HL-60 (cell line): ENCODE data around the gene CAMK2D.

Source experiments
- CTCF ChIP-seq: IDR thresholded peaks from one replicate; pipeline ENCODE4 v1.5.1; 2011; ENCODE audit warnings: low read length, control low read depth, inconsistent platforms; ENCODE audit not compliant: insufficient read depth
- GABPA ChIP-seq: IDR thresholded peaks from 2 replicates; pipeline ENCODE4 v1.6.1; 2012; ENCODE audit warnings: low read depth
- POLR2AphosphoS5 ChIP-seq: IDR thresholded peaks from 2 replicates; pipeline ENCODE4 v1.6.1; 2012; ENCODE audit warnings: low read depth
- REST ChIP-seq: IDR thresholded peaks from 2 replicates; pipeline ENCODE4 v1.6.1; 2012; ENCODE audit warnings: low read depth; ENCODE audit not compliant: insufficient replicate concordance
- SPI1 ChIP-seq: IDR thresholded peaks from 2 replicates; pipeline ENCODE4 v1.6.1; 2012; ENCODE audit warnings: low read depth, mild to moderate bottlenecking, borderline replicate concordance

GRCh38 chr4:113504422-113504821 lies 257.1 kb downstream of the CAMK2D start:
- TF ChIP-seq CTCF (no peak), POLR2AphosphoS5 (no peak), REST (no peak), GABPA (no peak), SPI1 (no peak)
